HG03565 (cell line): ENCODE measurements around the gene PKP1.

ENCODE experiments used
- ATAC-seq: cut with Tn5 transposase; IDR thresholded peaks from one replicate; pipeline ENCODE4 v1.9.1; 2021; ENCODE audit warnings: mild to moderate bottlenecking, moderate library complexity; ENCODE audit not compliant: unreplicated experiment

The PKP1 gene

GRCh38 chr1:201347498-201348210 lies 64.3 kb downstream of the PKP1 start:
- no peak for ATAC-seq

DNA sequence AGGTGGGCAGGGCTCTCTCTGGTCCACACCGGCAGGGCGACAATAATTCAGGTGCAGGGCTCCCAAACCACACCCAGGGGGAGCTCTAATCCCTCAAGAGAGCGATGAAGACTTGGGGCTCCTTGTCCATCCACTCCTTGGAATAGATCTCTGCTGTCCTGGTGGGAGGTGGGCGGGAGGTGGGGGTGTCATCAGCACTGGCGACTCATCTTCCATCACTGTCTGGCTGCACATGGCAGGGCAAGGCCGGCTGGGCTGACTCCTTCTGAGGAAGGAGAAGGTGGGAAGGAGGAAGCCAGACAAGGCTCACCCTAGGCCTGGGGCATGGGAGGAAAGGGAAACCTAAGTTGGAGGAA lies 64.9 kb downstream of the PKP1 start:
- no peak for ATAC-seq

- no peak for ATAC-seq
Observed at GRCh38 chr1:201349092-201349491, 65.8 kb downstream of the PKP1 start.

- ATAC-seq: no peak
Observed at GRCh38 chr1:201350361-201350725, 67.0 kb downstream of the PKP1 start.

DNA sequence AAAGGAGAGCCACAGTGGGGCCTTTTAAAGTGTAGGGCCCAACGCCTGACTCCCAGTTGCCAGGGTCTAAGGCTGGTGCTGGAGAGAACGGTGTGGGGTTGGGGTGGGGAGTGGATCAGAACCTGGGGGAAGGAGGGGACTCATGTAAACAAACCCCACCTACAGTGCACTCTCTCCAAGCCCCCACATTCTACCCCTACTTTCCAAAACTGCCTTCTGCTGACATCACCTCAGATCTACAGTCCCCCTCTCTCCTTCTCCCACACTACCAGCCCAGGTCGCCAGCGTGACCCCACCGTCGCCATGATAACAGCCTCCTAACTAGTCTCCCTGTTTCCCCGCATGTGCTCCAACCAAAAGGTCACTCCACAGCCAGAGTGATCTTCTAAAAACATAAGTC lies 67.6 kb downstream of the PKP1 start:
- no peak for ATAC-seq

GRCh38 chr1:201351617-201352016 lies 68.3 kb downstream of the PKP1 start:
- ATAC-seq: no peak

- ATAC-seq: no peak
Observed at GRCh38 chr1:201353186-201353940, 70.1 kb downstream of the PKP1 start.

DNA sequence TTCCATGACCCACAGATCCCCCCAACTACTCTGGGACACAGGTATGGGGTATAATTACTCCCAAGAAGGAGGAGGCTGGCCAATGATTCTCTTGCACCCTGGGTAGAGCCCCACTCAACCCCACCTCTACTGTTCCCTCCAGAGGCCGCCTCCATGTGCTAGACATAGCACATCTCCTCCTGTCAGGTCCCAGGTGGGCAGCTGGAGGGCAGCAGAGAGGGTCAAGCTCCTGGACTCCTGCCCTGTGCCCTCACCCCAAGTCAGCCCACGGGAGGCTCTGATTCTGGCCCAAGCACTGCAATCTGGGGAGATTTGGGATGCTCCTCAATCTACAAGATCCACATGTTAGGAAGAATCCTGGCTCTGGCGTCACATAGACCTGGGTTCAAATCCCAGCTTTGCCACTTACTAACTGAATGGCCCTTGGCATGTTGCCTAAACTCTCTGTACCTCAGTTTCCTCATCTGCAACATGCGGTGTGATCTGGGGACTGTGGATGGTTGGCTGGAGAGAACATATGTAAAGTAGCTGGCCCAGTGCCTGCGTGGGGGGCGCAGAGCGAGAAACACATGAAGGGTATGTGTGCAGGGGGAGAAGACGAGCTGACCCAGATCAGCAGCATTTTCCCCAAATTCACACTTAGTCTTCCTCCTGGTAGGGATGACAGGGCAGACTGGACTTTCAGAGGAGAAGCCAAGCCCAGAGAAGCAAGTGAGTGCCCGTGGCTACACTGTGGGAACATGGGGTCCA lies 71.0 kb downstream of the PKP1 start:
- ATAC-seq: no peak

DNA sequence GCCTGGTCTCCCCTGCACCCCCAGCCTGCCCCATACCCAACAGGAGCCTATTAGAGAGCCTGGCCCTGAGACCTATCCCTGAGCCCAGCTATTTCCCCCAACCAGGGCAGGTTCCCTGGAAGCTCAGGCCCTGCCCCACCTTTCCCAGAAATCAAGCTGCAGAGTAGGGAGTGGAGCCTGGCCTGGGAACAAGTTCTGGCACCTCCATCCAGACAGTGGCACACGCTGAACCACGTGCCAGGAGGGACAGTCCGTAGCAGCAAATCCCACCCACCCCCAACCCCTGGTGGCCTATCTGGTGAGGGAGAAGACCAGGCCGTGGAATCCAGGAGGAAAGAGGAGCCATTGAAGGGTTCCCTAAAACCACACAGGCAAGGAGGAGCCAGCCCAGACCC lies 71.6 kb downstream of the PKP1 start:
- ATAC-seq: no peak

- no peak for ATAC-seq
Observed at GRCh38 chr1:201355471-201355870, 72.2 kb downstream of the PKP1 start.

DNA sequence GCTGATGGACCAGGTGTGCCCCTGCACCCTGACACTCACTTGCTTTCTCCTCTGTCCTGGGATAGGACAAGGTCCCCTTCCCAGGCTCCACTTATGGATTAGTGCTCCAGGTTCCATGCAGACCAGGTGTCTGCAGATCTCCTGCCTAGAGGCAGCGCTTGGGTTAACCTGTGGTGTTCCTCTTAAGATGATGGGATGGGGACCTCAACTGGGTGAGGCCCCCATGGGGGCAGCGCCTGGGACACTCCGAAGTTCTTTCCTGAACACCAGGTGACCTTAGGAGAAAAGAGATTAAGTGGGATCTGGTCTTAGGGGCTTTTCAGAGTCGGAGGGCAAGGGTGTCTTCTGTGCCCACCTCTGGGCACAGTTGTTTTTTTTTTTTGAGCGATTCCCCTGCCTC lies 72.9 kb downstream of the PKP1 start:
- no peak for ATAC-seq

DNA sequence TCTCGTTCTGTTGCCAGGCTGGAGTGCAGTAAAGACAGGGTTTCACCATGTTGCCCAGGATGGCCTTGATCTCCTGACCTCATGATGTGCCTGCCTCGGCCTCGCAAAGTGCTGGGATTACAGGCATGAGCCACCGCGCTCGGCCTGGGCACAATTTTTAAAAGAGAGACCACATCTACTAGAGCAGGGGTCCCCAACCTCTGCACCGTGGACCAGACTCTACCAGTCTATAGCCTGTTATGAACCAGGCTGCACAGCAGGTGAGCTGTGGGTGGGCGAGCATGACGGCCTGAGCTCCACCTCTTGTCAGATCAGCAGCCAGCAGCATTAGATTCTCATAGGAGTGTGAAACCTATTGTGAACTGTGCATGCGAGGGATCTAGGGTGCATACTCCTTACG lies 73.4 kb downstream of the PKP1 start:
- no peak for ATAC-seq

DNA sequence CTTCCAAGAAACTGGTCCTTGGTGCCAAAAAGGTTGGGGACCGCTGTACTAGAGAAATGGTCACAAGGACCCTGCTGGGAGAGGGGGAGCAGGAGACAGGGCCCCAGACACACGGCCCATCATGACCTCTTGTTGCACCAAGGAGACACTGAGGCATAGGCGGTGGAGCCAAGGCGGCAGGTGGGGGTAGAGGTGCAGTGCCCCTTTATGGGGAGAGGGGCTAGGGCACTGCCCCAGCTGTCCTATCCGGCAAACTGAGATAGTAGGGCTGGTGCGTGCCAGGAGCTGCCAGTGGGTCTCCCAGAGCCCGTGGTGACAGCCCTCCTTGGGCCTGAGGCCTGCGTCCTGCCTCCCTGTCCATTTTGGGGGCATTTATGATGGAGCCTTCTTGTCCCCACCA lies 73.9 kb downstream of the PKP1 start:
- ATAC-seq: no peak

GRCh38 chr1:201357636-201358348 lies 74.5 kb downstream of the PKP1 start:
- ATAC-seq: no peak

DNA sequence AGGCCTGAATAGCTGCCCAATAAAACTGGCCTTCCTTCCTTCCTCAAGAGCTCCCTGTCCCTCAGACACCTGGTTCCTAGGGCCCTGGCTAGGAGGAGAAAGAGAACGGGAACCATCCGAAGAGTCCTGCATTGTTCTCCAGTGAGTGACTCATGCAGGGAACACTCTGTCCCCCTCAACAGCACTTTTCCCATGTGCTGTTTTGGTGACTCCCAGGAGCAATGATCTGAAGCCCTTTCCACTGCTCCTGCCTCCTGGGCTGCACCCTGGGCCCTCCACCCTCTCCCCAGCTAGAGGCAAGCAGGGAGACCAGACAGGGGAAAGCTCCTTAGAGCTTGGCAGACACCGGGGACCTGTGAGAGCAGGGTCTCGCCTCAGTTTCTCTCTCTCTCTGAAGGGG lies 75.3 kb downstream of the PKP1 start:
- no peak for ATAC-seq

DNA sequence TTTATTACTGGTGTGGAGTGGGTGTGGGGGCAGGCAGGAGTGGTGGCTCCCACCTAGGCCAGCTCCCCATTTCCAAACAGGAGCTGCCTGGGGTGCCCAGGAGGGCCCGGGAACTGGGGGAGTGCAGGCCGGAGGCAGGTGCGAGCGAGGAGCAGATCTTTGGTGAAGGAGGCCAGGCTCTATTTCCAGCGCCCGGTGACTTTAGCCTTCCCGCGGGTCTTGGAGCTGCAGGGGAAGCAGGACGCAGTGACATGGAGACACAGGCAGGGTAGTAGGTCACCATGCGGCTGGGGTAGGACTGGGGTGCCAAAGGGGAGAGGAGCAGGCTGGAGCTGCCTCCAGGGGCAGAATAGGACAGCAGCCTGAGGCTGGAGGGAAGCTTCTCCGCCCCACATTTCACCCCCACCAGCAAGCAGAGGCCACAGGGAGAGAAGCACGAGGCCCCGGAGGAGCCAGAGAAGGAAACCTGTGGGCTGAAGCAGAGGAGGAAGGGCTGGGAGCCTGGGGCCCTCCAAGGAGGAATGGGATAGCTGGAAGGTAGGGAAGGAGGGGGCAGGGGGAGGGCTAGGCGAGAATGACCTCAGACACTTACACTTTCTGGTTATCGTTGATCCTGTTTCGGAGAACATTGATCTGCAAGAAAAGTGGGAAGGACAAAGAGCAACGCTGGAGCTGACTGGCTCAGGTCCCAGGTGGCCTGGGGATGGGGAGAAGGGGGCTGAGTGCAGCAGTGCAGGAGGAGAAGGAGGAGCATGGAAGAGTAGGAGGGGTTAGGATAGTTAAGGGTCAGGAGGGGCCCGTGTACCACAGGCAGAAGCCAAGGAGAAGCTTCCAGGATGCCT lies 75.9 kb downstream of the PKP1 start:
- no peak for ATAC-seq

GRCh38 chr1:201359873-201360210 lies 76.5 kb downstream of the PKP1 start:
- ATAC-seq: no peak

- no peak for ATAC-seq
Observed at GRCh38 chr1:201360486-201360885, 77.2 kb downstream of the PKP1 start.

DNA sequence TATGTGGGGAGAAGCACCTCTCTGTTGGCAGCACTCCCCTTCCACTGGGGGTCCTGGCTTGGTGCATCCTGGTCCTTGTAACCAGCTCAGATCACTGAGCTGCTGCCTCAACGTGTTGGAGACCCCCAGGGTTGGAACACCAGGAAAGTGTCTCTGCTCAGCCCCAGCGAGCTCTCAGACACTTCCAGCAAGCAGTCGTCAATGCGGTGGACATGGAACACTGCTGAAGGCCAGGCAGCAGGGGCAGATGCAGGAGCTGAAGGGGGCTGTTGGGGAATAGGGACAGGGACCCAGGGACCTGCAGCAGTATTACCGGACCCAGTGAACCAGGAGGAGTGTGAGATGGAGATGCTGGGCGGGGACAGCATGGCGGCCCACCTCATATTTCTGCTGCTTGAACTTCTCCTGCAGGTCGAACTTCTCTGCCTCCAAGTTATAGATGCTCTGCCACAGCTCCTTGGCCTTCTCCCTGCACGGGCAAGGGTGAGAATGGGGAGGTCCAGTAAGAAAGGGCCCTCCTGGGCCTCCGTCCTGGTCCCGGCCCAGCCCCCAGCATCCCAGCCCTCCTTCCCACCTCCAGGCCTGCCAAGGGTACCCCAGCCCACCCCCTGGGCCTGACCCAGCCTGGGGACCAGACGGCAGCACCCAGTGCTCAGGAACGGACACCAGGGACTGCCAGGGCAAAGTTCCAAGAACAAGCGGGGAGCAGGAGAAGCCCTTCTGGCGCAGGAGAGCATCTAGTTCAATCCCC lies 77.8 kb downstream of the PKP1 start:
- ATAC-seq: no peak
